Hepatocyte (in vitro differentiated cells): ENCODE measurements around the gene TNXB. TPM values are rescaled to one million over a fixed set of nuclear protein-coding genes. Genes with fewer than 3 reads are reported as not detected.

Source experiments
- DNase-seq: peaks from one replicate; pipeline ENCODE4 v3.0.0-alpha.2; 2016; ENCODE audit warnings: low spot score
- H2AFZ ChIP-seq: fragments of 200-600 bp; sonication (generic); 2 replicates; pipeline ENCODE4 v1.6.0; 2016; ENCODE audit warnings: antibody characterized with exemption, mild to moderate bottlenecking
- H3K27ac ChIP-seq: fragments of 200-600 bp; sonication (generic); 2 replicates; pipeline ENCODE4 v1.5.1; 2016; ENCODE audit warnings: mild to moderate bottlenecking
- H3K27me3 ChIP-seq: fragments of 200-600 bp; sonication (generic); 2 replicates; pipeline ENCODE4 v1.6.1; 2016
- H3K36me3 ChIP-seq: fragments of 200-600 bp; sonication (generic); replicated peaks from 2 replicates; pipeline ENCODE4 v1.5.1; 2016; ENCODE audit warnings: low read depth; ENCODE audit not compliant: insufficient read depth
- H3K4me1 ChIP-seq: fragments of 200-600 bp; sonication (generic); 2 replicates; pipeline ENCODE4 v1.5.1; 2016; ENCODE audit warnings: mild to moderate bottlenecking, moderate library complexity; ENCODE audit not compliant: insufficient read depth
- H3K4me2 ChIP-seq: fragments of 200-600 bp; sonication (generic); 2 replicates; pipeline ENCODE4 v1.6.0; 2016
- H3K4me3 ChIP-seq: fragments of 200-600 bp; sonication (generic); 2 replicates; pipeline ENCODE4 v1.5.1; 2016; ENCODE audit warnings: mild to moderate bottlenecking
- H3K79me2 ChIP-seq: fragments of 200-600 bp; sonication (generic); 2 replicates; pipeline ENCODE4 v1.6.0; 2017; ENCODE audit warnings: mild to moderate bottlenecking
- H3K9me2 ChIP-seq: fragments of 200-600 bp; sonication (generic); replicated peaks from 2 replicates; pipeline ENCODE4 v1.6.0; 2017; ENCODE audit warnings: mild to moderate bottlenecking; ENCODE audit not compliant: insufficient read depth
- H3K9me3 ChIP-seq: fragments of 200-600 bp; sonication (generic); 2 replicates; pipeline ENCODE4 v1.5.1; 2016; ENCODE audit warnings: low read depth, mild to moderate bottlenecking
- H4K20me1 ChIP-seq: fragments of 200-600 bp; sonication (generic); 2 replicates; pipeline ENCODE4 v1.6.0; 2016; ENCODE audit warnings: mild to moderate bottlenecking; ENCODE audit not compliant: insufficient read depth, poor library complexity, severe bottlenecking
- CTCF ChIP-seq: fragments of 200-600 bp; sonication (generic); IDR thresholded peaks from 2 replicates; pipeline ENCODE4 v1.5.1; 2016; ENCODE audit warnings: antibody characterized with exemption, mild to moderate bottlenecking; ENCODE audit not compliant: poor library complexity
- EZH2 ChIP-seq: fragments of 200-600 bp; sonication (generic); IDR thresholded peaks from 2 replicates; pipeline ENCODE4 v1.6.1; 2016; ENCODE audit warnings: antibody characterized with exemption, mild to moderate bottlenecking, borderline replicate concordance
- EZH2phosphoT487 ChIP-seq: fragments of 200-600 bp; sonication (generic); IDR thresholded peaks from one replicate; pipeline ENCODE4 v1.6.1; 2018; ENCODE audit warnings: antibody characterized with exemption, mild to moderate bottlenecking, low read depth, moderate library complexity; ENCODE audit not compliant: unreplicated experiment, severe bottlenecking
- WGBS: methylation state at CpG from one replicate; pipeline ENCODE4 v1.1.6; 2016; ENCODE audit warnings: low lambda C conversion rate; ENCODE audit errors: missing lambda C conversion rate; 5-methylcytosine and 5-hydroxymethylcytosine counted together
- polyA plus RNA-seq: library from polyadenylated mRNA; unstranded; fragments of >200 nt; fragmentation: Nextera tagmentation; extraction: Ambion mirVana; gene quantifications from 2 replicates; pipeline ENCODE4 v1.2.1, GENCODE V29; 2016
- total RNA-seq: library from RNA; depleted of rRNA; stranded (reverse); fragments of >200 nt; gene quantifications from 2 replicates; pipeline ENCODE4 v1.2.3, GENCODE V29; 2014

TNXB gene
- total and polyA plus RNA-seq, 2 experiments from 2014 or later = 9.2 to 11.6 TPM

- H3K4me1 ChIP-seq = peaks cover 30% of the 10 kb centered on the region
- no peaks in the 10 kb centered on the region for H4K20me1 ChIP-seq
- H3K4me3 ChIP-seq = no peak overlapping the region
- DNase-seq = peak; percentile 63
- no peaks in the 10 kb centered on the region for H3K36me3 ChIP-seq
- H3K9me3 ChIP-seq = no peaks in the 10 kb centered on the region
- H3K27me3 ChIP-seq = no peaks in the 10 kb centered on the region
- no peaks in the 10 kb centered on the region for H3K9me2 ChIP-seq
- TF ChIP-seq EZH2 = no peak
- TF ChIP-seq CTCF = no peak
- TF ChIP-seq EZH2phosphoT487 = no peak
- peak overlapping the region; percentile 83 for H3K27ac ChIP-seq
- peak overlapping the region; percentile 64 for H3K4me2 ChIP-seq
- no peak overlapping the region for H2AFZ ChIP-seq
- WGBS = 5% methylated on average over 5 of the region's 15 CpGs
- no peaks in the 10 kb centered on the region for H3K79me2 ChIP-seq
Measured at GRCh38 chr6:32108094-32108627, 977 bp downstream of the TNXB start.

- no peaks in the 10 kb centered on the region for H3K9me3 ChIP-seq
- H3K79me2 ChIP-seq = no peaks in the 10 kb centered on the region
- WGBS = 87% methylated on average over 1 of the region's 1 CpG
- no peak overlapping the region for H3K4me3 ChIP-seq
- H2AFZ ChIP-seq = no peak overlapping the region
- TF ChIP-seq EZH2 = no peak
- TF ChIP-seq CTCF = no peak
- no peak for TF ChIP-seq EZH2phosphoT487
- peaks cover 26% of the 10 kb centered on the region for H3K4me1 ChIP-seq
- H3K27ac ChIP-seq = peak overlapping the region; percentile 83
- peak; percentile 4 for DNase-seq
- no peaks in the 10 kb centered on the region for H3K36me3 ChIP-seq
- H3K27me3 ChIP-seq = no peaks in the 10 kb centered on the region
- peak overlapping the region; percentile 64 for H3K4me2 ChIP-seq
- no peaks in the 10 kb centered on the region for H4K20me1 ChIP-seq
- no peaks in the 10 kb centered on the region for H3K9me2 ChIP-seq
Measured at GRCh38 chr6:32107406-32107805, 1.7 kb downstream of the TNXB start.

DNA sequence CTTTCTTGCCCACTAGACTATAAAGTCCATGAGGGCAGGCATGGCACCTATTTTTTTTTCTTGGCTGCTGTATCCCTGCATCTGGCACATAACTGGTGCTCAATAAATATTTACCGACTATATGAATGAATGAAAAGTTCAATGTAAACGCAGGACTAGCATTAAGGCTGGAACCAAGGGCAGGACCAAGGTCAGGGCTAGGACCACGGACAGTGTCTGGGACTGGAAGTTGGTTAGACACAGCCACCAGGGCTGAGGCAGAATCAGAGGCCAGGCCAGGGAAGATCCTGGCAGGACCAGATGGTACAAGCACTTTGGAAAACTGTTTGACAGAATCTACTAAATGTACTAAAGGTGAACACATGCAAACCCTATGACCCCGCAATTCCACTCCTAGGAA is 3.7 kb downstream of the TNXB start:
- 77% methylated on average over 4 of the region's 4 CpGs for WGBS

More for the DNA sequence above, 3.7 kb downstream of the TNXB start:
- Histone ChIP-seq H3K27me3 (no peaks in the 10 kb centered on the region), H3K9me2 (no peaks in the 10 kb centered on the region), H3K27ac (no peak overlapping the region), H3K4me3 (no peak overlapping the region), H3K9me3 (no peaks in the 10 kb centered on the region), H4K20me1 (no peaks in the 10 kb centered on the region), H3K4me2 (no peak overlapping the region), H3K4me1 (peaks cover 26% of the 10 kb centered on the region), H3K36me3 (no peaks in the 10 kb centered on the region), H3K79me2 (no peaks in the 10 kb centered on the region), H2AFZ (no peak overlapping the region)
- TF ChIP-seq EZH2 (no peak), EZH2phosphoT487 (no peak), CTCF (no peak)
- no peak for DNase-seq
